Measurements from ENCODE around the gene CBLC. TPM values are rescaled to one million over a fixed set of nuclear protein-coding genes. Genes with fewer than 3 reads are reported as not detected.
A peak's percentile ranks its signal among the peaks of the same experiment; 100 is the strongest.

The CBLC gene
- total RNA-seq, 1 donor from 2014 or later = 2.8 TPM

DNA sequence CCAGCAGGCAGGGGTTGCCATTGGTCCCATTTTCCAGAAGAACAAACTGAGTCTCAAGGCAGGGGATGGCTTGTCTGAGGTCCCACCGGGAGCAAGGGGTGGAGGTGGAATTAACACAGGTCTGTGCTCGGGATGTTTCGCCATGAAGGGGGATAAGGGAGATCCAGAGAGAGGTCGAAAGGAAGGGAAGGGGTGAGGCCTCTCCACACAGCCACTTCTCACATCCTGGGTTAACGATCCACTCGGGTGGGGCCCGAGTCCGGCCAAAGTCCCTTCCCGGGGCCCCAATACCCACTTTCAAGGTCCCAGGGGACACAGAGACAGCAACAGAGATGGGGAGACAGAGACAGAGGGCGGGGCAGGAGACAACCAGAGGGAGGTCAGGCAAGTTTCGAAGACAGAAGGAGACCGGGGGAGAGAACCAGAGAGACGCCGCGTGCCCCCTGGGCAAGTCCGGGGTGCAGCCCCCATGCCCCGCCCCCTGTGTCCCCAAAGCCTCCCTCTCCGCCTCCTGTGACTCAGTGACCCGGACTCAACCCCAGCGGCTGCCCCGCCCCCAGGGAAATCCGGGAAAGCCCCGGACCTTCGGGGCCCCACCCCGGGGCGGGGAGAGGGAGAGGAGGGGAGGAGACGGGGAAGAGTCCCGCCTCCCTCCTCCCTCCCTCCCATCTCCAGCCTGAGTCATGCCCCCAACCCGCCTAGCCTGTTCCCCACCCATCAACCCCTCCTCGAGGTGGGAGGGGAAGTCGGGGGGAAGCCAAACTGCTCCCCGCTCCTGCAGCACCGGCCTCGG is 30.5 kb upstream of the CBLC start:
- peak; percentile 93 for DNase-seq

DNA sequence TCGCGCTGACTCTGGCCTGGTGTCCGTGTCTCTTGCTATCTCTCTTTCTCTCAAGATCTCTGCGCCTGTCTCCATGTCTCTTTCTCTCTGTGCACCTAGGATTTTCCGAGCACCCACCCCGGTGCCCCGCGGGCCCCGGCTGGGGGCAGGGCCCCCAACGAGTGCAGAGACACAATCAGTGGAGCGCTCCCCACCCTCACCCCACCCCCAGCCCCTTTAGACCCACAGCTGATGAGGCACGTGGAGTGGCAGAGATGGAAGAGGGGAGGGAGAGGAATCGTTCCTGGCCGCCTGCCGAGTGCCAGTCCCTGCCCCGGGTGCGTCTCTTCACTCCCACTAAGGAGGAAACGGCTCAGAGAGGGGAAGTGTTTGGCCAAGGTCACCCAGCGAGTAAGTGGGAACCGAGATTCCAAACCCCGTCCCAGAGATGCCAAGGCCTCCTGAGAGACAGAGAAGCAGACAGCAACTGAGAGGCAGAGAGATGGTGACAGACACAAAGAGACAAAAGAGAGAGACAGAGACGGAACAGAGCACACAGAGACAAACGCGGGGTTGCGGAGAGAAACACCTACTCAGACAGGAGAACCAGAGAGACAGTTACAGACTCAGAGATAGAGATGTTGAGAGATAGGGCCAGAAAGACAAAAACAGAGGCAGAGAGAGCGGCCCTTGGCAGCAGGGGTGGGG is 29.8 kb upstream of the CBLC start:
- peak; percentile 72 for DNase-seq

DNA sequence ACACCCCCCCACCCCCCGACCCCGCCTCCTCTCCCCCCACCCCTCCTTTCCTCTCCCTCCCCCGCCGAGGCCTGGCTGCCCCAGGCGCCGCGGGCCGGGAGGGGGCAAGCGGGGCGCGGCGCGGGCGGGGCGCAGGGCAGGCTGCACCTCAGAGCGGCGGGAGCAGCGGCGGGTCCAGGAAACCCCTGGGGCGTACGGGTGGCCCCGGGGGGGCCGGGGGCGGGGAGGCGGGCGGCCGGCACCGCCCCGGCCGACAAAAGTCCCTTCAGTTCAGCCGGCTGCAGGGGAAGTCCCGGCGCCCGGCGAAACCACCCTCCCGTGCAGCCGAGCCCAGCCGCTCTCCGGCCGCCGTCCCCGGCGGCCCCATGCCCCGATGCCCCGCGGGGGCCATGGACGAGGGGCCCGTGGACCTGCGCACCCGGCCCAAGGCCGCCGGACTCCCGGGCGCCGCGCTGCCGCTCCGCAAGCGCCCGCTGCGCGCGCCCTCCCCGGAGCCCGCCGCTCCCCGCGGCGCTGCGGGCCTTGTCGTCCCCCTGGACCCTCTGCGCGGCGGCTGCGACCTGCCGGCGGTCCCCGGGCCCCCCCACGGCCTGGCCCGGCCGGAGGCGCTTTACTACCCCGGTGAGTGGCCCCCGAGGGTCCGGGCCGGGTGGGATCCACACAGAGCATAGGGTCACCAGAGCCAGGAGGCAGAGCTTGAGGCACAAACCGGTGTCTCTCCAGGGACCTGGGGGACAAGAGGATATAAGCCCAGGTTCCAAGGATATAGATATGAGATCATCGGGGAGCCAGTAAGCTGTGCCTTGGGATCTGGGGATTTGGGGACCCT is 29.1 kb upstream of the CBLC start, which contains the start of gene BCL3:
BCL3 (plus strand) TSS at position 283 of the 829 bp plus-strand sequence; CDS start at position 366, 83 bp downstream.
- peak; percentile 62 for DNase-seq

DNA sequence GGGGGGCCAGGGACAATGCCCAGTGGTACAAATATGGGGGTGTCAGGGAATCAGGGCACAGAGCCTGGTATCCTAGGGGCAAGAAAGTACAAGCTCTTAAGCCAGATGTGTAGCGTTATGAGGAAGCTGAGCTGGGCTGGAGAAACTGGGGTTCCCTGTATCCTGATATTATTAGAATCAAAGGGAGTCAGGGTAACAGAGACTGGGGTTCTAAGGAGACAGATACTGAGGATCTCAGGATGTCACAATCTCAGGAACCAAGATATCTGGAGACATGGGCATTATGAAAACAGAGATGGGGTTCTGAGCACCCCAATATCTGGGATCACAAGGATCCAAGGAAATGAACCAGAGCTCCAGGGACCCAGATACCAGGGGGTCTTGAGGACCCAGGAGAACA is 28.4 kb upstream of the CBLC start:
- DNase-seq = no peak

DNA sequence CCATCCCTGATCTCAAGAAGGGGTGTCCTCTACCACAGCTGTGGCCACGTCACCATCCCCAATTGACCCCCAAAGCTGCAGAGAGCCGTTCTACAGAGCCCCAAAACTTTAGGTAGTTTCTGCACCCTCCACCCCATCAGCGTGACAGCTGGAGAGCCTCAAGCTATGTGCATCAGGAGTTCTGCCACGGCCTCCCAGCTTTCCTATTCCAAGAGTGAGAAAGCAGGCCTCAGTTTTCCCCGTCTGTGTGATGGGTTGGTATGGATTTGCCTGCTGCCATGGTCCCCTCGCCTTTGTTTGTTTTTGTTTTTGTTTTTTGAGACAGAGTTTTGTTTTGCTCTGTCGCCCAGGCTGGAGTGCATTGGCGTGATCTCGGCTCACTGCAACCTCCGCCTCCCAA is 27.7 kb upstream of the CBLC start:
- no peak for DNase-seq

DNA sequence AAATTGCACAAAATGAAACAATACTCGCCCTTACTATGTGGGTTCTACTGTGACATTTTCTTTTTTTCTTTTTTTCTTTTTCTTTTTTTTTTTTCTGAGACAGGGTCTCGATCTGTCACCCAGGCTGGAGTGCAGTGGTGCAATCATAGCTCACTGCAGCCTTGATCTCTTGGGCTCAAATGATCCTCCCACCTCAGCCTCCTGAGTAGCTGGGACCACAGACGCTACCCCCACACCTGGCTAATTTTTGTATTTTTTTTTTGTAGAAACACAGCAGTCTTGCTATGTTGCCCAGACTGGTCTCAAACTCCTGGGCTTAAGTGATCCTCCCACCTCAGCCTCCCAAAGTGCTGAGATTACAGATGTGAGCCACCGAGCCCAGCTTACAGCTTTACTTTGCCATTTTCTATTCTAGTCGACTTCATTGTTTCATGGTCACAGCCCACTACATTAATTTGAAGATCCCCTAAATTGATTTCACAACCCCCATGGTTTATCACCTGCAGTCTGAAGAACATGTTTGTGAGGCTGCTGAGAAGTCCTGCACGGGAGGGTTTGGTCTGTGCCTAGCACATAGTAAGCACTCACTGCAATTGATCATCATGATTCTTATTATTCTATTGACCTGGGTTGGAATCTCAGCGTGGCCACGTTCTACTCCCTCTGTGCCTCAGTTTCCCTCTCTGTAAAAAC is 25.4 kb upstream of the CBLC start:
- DNase-seq = no peak

DNA sequence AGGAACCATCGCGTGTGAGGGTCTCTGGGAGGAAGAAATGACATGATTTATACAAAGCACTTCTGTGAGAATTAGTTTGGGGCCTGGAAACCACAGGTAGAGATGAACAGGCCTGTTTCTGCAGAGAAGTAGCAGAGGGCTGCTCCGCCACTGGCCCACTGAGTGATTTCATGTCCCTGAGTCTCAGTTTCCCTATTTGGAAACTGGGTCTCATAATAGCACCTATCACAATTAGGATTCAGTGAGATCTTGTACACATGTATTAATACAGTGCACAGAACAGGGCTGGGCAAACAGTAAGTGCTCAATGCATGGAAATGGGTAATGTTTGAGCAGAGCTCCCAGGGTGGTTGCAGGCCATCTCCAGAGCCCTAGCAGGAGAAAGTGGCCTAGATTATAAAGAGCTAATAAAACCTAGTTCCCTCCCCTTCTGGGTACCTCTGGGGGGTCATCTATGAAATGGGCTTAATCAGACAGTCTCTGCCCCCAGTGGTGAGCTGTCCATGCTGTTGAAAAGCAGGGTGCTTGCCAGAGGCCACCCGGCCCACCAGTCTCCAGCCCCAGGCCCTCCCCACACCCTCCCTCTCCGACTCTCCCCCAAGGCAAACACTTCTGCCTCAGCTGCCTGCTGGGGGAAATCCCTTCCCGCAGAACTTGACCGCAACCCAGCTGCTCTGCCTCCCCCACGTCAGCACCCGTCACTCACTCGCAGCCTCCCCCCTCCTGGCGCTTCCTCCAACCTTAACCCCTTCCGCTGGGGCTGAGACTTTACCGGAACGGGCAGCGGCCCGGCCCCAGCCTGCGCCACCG is 24.7 kb upstream of the CBLC start:
- peak; percentile 92 for DNase-seq

DNA sequence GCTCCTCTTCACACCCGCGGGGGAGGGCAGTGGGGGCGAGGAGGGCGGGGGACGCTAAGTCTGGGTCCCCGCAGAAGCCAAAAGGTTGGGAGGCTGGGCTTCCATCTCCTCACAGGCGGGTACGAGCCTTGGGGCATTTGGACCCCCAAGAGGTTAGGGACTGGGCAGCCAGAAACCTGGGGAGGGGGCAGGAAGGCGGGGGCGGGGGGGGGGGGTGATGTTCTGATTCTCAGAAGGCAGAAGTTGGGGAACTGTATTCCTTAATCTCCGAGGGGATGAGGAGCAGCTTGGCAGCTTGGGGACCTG is 24.1 kb upstream of the CBLC start:
- no peak for DNase-seq

DNA sequence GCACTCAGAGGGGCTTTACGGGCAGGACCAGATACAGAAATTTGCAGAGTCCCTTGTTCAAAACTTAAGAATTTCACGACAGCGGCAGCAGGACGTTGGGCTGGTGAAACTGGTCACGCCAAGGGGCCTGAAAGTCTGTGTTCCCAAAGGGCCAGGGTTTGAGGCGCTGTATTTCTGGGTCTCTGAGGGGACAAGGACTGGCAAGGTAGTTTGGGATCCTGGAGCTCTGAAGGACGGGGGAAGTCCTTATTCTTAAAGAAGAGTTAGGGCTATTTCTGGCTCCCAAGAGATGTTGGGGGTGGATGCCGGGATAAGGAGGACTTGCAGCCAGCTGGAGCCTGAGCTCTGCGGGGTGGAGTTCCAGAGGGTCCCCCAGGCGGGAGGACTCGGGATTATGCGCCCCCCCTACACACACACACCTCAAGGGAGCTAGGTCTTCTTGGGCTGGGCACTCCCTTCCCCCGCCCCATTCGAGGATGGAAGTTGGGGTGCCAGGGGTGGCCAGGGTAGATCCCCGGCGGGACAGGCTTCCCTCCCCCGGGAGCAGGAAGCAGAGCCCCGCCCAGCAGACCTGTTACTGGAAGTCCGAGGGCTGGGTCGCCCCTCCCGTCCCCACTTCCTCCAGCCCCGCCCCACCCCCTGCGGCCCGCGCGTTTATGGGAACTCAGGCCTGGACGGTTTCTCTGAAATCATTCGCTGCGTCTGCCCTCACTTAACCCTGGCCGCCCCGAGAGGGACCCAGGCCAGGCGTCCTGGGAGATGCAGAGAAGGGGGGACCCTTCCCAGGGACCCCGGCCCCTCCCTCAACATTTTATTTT is 23.5 kb upstream of the CBLC start:
- peak; percentile 72 for DNase-seq

DNA sequence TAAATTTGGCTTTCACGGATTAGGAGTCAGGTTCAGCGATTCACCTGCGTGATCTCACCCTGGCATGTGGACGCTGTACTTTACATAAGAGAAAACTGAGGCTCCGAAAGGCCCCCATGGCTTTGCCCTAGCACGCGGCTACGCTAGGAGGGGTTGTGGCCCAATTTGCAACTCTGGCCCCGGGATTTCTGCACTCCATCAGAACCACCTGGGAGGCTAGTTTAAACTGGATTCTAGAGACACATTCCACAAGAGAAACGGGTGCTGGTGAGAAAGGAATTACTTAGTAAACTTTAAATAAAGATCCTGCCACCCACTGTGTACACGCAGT is 23.0 kb upstream of the CBLC start:
- no peak for DNase-seq

DNA sequence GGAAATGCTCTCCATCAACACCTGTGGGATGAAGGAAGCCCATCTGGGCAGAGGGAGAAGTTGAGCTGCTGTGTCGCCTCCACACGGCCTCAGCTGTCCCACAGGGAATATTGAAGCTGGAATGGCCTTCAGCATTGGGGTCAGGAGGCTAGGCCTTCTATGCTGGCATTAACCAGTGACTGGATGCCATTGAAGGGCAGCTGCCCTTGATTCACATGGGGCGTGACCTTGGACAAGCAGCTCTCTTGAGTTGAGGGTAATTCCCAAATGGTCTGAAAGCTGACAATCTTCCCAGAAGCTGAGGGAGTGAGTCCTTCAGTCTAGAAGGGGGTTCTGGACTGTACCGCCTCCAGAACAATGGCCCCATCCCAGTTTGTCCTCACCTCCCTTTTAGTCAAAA is 22.5 kb upstream of the CBLC start:
- no peak for DNase-seq

DNA sequence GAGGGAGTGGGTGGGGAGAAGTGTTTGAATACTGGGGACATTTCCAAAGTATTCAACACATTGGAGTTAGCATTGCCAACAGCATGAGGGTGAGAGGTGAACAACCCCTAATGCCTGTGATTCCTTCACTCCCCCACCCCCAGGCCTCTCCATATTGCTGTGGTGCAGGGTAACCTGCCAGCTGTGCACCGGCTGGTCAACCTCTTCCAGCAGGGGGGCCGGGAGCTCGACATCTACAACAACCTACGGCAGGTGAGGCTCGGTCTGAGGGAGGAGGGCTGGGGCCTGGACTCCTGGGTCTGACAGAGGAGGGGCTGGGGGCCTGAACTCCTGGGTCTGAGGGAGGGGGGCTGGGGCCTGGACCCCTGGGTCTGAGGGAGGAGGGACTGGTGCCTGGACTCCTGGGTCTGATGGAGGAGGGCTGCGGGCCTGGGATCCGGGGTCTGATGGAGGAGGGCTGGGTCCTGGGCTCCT is 21.6 kb upstream of the CBLC start:
- no peak for DNase-seq

DNA sequence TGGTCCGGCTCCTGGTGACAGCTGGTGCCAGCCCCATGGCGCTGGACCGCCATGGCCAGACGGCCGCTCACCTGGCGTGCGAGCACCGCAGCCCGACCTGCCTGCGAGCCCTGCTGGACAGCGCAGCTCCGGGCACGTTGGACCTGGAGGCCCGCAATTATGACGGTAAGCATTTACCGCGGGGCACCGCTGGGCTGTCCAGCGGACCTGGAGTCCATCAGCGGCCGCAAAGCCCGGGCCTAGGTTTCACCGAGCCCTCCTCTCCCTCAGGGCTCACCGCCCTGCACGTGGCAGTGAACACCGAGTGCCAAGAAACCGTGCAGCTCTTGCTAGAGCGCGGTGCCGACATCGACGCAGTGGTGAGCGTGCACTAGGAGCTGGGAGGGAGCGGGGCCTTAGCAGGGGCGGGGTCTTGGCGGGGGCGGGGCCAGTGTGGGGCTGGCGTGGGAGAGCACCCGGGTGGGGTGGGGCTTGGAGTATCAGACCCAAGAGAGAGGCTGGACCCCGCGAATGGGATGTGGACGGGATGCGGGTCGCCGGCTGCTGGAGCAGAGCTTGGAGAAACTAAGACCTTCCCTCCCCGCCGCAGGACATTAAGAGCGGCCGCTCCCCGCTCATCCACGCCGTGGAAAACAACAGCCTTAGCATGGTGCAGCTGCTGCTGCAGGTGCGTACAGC is 20.5 kb upstream of the CBLC start:
- DNase-seq = peak; percentile 72

DNA sequence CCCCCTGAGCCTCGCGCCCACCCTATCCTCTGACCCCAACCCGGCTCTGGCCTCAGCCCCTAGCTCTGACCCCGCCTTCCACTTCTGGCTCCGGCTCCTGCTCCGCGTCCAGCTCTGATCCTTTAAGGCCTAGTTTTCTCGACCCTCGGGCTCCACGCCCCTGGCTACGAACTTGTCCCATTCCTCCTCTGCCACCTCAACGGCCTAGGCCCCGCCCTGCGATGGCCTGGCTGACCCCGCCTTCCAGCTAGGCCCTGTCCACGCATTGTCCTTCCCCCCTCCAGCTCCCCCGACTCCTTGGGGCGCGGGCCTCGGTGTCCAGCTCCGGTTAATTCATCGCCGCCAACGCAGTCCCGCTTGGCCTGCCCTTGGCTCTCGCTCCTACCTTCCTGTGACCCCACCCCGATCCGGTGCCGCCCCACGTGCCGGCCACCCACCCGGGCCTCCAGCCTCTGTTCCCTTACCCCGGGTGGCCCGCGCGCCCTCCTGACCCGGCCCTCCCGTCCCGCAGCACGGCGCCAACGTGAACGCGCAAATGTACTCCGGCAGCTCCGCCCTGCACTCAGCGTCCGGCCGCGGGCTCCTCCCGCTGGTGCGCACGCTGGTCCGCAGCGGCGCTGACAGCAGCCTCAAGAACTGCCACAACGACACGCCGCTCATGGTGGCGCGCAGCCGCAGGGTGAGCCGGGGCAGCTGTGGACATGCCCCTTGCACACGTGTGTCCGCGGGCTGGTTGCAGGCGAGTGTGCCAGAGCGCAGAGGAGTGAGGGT is 19.8 kb upstream of the CBLC start:
- DNase-seq = peak; percentile 82

DNA sequence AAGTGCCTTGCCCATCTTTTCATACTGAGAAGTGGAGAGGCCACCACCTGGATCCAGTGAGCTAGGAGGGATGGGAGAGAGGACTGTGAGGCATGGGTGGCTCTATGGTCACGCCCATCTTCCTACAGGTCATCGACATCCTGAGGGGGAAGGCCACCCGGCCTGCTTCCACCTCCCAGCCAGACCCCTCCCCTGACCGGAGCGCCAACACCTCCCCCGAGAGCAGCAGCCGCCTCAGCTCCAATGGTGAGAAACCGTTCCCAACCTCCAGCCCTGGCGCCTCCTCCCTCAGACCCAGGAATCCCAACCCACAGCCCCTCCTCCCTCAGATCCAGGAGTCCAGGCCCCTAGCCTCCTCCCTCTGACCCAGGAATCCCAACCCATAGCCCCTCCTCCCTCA is 19.1 kb upstream of the CBLC start:
- DNase-seq = no peak

DNA sequence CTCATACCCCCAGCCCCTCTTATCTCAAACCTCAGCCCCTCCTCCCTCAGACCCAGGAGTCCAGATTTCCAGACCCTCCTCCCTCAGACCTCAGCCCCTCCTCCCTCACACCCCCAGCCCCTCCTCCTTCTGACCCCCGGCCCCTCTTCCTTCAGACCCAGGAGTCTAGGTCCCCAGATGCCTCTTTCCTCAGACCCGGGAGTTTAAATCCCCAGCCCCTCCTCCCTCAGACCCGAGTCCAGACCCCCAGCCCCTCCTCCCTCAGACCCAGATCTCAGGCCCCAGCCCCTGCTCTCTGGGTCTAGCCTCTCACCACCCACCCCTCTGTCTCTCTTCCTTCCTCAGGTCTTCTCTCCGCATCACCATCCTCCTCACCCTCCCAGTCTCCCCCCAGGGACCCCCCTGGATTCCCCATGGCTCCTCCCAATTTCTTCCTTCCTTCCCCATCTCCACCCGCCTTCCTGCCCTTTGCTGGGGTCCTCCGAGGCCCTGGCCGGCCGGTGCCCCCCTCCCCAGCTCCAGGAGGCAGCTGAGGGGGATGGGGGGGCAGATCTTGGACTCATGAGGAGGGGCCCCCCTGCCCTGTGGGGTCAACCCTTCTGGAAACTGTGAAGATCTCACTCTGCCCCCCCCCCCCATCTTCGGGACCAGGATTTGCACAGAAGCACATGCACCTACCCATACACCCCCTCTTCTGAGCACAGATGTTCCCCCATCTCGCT is 18.4 kb upstream of the CBLC start:
- no peak for DNase-seq

DNA sequence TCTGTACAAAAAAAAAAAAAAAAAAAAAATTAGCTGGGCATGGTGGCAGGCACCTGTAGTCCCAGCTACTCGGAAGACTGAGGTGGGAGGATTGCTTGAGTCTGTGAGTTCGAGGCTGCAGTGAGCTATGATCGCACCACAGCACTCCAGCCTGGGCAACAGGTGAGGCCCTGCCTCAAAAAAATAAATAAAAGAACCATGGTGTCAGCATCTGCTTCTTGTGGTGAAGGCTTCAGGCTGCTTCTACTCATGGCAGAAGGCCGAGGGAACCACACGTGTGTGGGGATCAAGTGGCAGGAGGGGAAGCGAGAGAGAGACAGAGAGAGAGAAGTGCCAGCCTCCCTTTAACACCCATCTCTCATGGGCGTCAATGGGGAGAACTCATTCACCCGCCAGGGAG is 15.7 kb upstream of the CBLC start:
- peak; percentile 30 for DNase-seq

All from tongue (tissue), 2 donors.